ENCODE measurements around the gene HCFC2.
"Not testable (repeated sequence)": the region's sequence is repeated elsewhere in the genome, so short reads cannot be mapped to it uniquely, and the experiment has no call there.

Gene HCFC2

DNA sequence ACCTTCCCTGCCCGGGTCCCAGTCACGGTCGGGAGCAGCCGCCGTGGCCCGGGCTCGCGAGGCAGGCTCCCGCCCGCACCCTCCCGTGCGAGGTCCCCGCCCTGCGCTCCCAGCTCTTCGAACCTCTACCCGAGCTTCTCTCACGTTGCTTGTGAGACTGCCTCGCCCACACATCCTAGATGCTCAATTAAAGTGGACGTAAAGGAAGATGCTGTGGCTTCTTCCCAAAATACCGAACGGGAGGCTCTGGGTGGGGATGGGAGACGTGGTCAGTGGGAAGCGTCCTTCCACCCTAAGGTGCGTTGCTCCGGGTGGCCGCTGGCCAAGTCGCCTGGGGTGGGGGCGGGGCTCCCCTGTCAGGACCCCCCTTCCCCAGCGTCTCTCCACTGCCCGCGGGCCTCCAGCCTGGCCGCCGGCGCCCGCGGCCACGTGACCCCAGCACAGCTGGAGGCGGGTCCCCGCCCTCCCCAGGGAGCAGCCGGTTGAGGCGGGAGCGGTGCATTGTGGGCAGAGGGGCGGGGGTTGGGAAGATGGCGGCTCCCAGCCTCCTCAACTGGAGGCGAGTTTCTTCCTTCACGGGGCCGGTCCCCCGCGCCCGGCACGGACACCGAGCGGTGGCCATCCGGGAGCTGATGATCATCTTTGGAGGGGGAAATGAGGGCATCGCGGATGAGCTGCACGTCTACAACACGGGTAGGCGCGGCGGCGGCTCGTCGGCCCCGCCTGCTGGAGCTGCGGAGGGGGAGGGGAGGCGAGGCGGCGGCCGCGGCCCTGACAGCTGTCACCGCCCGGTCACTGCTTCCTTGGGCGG lies at the start of gene HCFC2:
Gene HCFC2, plus strand, starts transcription at position 501 of the 811 bp plus-strand sequence. Its CDS starts 30 bp downstream, at position 531.
- peak; percentile 85 to 86 for DNase-seq

DNA sequence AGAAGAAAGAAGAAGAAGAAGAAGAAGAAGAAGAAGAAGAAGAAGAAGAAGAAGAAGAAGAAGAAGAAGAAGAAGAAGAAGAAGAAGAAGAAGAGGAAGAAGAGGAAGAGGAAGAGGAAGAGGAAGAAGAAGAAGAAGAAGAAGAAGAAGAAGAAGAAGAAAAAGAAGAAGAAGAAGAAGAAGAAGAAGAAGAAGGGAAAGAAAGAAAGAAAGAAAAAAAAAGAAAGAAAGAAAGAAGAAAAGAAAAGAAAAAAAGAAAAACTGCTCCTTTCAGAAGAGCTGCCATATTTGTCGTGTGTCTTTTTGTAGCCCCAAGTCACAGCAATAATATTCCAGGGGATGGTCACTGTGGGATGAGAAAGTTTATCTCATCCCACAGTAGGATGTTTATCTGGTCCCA lies 42.5 kb upstream of the HCFC2 start:
- not testable (repeated sequence) for DNase-seq

DNA sequence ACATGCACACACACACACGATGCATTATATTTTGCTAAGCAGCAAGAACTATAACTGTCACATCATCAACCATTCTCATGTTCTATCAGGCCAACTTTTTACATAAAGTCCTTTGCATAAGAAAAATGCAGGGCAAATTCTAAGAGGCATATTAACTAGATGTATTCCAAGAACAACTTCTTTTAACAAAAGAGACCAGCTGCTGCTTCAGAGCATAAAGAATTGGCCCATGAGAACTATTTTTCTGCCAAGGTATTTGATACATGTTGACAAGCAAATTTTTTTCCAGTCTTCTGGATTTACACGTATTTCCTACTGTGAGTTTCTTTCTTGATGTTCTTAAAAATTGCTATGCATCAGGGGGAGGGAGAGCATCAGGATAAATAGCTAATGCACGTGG lies 41.5 kb upstream of the HCFC2 start:
- DNase-seq, result no peak

DNA sequence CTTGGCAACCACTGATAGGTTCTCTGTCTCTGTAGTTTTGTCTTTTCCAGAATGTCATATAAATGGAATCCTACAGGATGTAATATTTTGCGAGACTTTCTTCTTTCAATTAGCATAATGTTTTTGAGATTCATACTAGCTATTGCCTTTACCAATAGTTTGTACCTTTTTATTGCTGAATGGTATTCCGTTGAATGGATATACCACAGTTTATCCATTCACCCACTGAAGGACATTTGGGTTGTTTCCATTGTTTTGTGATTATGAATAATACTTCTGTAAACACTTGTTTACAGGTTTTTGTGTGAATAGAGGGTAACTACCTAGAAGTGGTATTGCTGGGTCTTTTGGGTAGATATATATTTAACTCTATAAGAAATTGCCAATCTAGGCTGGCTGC lies 40.6 kb upstream of the HCFC2 start:
- DNase-seq, result no peak

DNA sequence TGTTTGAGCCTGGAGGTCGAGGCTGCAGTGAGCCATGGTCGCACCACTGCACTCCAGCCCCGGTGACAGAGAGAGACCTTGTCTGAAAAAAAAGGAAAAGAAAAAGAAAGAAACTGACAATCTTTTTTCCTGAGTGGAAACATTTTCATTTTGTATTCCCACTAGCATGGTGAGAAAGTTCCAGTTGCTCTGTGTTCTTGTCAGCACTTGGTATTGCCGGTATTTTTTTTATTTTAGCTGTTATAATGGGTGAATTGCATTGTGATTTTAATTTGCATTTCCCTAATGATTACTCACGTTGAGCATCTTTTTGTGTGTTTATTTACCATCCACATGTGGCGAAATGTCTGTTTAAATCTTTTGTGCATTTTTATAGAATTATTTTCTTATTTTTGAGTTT lies 40.0 kb upstream of the HCFC2 start:
- no peak for DNase-seq

DNA sequence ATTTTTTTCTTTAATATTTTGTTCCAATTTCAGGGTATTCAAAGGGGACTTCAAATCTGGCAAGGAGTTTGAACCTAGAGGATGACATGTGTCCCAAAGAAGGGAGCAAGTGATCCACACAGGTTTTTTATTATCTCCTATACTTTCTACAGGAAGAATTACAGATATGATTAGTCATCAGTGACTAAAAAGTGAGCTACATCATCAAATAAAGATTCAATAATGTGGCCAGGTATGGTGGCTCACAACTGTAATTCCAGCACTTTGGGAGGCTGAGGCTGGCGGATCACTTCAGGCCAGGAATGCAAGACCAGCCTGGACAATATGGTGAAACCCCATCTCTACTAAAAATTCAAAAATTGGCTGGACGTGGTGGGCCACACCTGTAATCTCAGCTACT lies 38.6 kb upstream of the HCFC2 start:
- DNase-seq, result no peak

DNA sequence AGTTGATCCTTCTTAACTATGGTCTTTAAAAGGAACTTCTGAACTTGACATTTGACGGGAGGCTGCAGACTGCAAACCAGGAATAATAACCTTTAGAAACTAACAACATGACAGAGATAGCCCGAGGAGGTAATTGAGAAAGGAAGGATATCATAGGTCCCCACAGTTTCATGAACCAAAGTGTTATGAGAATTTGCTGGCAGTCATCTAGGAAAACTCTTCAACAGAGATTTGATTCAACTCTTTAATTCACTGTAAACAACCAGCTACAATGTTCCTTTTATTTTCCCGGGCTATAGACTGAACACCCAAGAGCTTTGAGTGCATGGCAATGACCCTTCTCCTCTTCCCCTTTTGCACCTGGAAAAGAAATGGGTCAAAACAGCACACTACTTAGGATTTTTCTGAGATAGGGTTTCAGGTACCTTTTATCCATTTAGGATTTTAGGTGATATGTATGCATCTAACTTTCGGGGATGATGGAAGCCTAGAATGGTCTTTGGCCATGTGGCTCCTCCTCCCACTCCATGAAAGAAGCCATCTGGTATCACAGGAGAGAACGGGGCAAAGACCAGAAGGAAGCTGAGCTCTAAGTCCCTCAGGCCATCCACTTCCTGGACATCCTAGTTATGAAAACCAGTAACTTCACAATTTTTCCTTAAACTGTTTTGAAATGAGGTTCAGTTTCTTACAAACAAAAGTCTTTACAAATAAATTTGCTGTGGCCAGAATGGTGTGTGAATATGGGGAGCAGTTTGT lies 37.3 kb upstream of the HCFC2 start:
- DNase-seq, result no peak

DNA sequence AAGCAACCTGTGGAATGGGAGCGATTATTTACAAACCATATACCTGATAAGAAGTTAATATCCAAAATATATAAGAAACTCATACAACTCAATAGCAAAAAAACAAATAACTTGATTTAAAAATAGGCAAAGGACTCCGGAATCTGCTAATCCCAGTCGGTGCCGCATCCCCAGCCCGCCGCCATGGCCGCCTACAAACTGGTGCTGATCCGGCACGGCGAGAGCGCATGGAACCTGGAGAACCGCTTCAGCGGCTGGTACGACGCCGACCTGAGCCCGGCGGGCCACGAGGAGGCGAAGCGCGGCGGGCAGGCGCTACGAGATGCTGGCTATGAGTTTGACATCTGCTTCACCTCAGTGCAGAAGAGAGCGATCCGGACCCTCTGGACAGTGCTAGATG lies 33.7 kb upstream of the HCFC2 start:
- DNase-seq, result not testable (repeated sequence)

DNA sequence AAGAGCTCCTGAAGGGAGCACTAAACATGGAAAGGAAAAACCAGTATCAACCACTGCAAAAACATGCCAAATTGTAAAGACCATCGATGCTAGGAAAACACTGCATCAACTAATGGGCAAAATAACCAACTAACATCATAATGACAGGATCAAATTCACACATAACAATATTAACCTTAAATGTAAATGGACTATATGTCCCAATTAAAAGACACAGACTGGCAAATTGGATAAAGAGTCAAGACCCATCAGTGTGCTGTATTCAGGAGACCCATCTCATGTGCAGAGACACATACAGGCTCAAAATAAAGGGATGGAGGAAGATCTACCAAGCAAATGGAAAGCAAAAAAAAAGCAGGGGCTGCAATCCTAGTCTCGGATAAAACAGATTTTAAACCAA lies 28.2 kb upstream of the HCFC2 start:
- DNase-seq, result not testable (repeated sequence)

DNA sequence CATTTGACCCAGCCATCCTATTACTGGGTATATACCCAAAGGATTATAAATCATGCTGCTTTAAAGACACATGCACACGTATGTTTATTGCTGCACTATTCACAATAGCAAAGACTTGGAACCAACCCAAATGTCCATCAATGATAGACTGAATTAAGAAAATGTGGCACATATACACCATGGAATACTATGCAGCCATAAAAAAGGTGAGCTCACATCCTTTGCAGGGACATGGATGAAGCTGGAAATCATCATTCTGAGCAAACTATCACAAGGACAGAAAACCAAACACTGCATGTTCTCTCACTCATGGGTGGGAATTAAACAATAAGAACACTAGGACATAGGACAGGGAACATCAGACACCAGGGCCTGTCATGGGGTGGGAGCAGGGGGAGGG lies 24.6 kb upstream of the HCFC2 start:
- not testable (repeated sequence) for DNase-seq

DNA sequence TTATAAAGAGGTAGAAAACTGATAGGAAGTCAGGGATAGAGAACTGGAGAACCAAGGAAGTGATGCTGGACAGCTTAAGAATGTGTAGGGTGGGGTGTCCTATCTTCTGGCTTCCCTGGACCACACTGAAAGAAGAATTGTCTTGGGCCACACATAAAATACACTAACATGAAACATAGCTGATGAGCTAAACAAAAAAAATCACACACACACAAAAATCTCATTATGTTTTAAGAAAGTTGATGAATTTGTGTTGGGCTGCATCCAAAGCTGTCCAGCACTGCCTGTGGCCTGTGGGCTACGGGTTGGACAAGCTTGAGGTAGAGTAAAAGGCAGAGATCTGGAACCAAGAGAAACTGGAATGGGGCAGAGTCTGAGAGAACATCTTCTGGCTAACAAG lies 21.8 kb upstream of the HCFC2 start:
- no peak for DNase-seq

DNA sequence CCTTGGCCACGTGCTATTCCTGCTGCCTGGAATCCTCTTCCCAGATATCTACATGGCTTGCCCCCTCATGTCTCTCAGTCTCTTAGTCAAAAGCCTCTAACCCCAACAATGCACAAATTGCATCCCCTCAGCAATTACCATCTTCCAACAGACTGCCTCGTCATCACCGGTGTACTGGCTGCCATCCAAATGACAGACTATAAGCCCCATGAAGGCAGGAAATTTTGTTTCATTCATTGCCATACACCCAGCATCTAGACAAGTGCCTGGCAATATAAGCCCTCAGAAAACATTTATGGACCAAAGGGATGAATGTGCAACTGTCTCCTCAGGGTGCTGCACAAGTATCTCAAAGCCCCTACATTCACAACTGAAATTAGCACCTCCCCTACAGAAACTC lies 20.2 kb upstream of the HCFC2 start:
- no peak for DNase-seq

DNA sequence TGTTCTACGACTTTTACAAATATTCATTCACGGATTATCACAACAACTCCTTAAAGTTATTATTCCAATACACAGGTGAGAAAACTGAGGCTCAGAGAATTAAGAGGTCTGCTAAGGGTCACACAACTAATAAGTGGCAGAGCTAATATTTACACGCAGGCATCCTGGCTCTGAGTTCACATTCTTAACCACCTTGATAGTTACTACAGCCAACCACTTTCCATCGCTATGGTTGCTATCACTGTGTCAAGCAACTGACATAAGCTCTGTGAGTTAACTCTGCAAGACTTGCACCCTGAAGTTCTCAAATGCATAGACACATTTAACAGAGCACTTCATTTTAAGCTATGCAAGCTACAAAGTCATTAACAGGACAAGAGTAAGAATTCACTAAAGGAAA lies 18.0 kb upstream of the HCFC2 start:
- no peak for DNase-seq

DNA sequence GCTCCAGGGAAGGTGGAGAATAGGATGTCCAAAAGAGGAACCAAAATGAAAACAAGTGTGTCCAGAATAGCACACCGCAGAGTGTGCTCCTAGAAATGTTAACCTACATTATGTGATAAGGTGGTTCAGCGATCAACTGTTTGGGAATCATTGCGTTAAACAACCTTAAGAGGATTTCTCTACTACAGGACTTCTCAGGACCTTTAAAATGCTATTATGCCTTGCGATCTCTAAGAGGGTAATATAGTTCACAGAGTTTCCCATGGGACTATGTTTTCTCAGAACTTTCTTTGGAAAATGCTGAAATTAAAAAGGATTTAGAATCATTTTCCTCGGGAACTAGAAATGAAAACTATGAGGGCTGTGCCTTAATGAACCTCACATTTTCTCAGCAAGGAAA lies 16.2 kb upstream of the HCFC2 start:
- no peak for DNase-seq

DNA sequence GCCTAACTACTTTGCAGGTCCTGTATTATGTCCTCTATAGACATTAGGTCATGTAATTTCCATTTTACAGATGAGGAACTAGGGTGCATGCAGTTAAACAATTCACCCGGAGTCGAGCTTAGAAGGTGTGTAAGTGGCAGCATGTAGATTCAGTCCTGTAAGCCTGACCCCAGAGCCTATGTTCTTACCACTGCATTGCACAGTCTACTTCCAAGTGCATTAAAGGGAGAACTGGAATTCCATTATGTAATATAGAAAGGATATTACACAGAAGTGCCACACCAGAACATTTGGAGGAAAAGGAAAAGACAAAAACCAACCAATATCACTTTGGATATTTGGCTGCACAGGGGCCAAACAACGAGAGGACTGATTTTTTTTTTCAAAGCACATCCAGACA lies 15.5 kb upstream of the HCFC2 start:
- no peak for DNase-seq

DNA sequence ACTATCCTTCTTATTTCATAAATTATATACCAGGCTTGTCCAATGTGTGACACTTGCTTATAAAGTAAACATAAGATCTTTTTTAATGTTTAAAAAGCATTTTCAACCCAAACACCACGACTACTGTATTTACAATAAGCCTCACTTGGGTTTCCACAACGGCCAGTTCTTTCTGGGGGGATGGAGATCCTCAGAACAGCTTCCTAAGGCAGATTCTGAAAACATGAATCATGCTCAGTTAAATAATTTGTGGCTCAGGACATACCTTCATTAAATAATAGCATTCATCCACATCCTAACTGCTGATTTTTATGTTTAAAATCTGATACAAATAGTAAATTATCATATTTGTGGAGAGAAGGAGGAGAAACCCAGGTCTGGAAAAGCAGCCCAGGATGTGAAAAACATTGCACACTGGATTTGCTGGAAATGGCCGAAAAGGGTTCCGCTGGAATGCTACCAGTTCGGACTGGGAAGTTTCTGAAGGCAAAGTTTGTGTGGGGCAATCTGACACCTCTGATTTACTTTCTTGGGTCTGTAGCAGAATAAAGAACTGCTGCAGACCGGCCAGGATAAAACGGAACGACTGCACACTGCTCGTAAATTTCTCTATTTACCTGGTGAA lies 14.9 kb upstream of the HCFC2 start:
- DNase-seq, result no peak

DNA sequence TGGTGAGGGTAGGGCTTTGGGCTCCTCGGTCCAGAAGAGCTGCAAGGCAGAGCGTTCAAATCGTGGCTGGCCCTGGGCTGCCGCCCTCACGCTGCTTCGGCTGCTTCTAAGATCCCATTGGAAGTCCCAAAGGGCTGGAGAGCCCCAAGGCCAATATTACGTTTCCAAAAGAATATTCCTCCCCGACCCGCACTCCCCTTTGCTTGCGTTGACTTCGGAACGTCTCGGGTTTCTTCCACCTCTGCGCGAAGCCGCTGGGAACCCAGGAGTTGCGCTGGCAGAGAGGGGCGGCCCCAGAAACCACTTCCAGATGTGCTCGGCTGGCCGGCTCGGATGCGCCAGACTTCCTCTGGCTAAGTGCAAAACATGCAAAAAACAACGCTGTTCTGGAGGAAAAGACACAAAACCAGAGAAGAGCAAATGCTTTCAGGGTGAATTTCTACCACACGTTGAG lies 14.4 kb upstream of the HCFC2 start, which contains the start of gene GLT8D2:
Gene GLT8D2, minus strand, starts transcription at position 285 of the 454 bp plus-strand sequence. CDS start 30,539 bp downstream, outside the sequence.
- no peak for DNase-seq

DNA sequence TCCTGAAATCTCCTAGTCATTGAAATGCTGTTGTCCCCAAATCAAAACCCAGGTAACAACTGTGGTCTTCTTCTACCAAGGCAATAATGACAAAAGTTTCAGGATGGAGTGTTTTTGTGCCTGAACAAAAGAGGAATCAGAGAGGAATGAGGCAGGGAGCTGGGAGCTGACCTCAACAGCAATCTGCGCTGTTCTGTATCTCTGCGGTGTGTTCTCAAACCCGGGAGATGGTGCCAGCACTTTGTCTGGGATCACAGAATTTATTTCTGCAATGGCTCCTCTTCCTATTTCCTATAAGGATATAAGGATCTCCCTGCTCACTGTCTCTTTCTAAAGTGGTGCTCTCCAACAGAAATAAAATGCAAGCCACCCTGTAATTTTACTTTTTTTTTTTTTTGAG lies 13.9 kb upstream of the HCFC2 start:
- no peak for DNase-seq

DNA sequence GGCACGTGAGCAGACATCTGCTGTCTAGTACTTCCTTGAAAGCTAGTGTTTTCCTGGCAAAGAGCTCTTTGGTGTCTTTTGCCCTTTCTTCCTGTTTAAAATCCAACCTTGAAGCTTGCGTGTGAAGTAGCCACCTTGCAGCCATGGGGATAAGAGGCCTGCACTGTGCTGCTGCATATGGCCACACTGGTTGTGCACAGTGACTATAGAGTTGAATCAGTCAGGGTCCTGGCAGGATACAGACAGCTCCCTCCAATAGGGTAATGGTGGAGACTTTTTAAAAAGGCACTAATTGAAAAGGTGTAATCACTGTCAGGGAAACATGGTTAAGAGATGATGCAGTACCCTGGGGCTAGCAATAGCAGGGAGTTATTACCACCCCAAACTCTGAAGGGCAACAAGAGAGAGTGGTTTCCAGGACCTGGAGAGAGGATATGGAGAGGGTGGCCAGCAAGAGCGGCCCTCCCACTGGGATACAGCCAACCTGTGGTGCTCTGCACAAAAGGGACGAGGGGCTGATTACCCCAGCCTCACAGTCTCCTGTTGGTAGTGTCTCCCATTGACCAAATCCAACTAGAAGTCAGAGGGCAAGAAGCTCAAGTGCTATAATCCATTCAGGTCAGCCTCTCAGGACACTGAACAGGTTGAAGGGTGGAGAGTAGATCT lies 9.5 kb upstream of the HCFC2 start:
- DNase-seq, result no peak

DNA sequence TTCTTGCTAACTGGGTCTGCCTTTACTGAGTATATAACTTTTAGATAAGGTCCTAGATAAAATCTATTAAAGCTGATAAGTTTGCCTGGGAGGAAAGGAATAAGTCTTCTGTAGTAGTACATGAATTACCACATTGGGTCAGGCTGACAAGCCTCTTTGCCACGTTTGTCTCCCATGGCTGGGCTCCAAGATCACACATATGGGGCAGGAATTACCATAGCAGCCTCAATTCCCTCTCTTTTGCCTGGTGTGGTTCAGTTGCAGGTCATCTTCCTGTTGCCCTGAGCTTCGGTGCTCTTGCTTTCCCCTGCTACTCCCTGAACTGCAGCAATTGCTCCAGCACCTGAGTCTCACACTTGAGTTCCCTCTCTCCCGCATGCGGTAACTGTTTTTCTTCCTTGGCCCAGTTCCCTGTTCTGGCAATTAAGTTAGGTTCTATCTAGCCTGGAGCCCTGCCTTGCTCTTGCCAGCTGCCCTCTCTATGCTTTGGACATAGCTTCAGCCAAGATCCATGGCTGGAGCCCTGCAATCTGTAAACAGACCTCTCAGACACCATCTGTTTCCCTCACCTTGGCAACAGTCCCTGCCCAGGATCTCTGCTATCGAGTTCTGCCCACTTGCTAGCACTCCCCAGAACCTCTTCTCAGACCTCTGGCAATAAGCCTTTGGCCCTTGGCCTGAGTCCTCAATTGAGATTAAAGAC lies 8.5 kb upstream of the HCFC2 start:
- no peak for DNase-seq

DNA sequence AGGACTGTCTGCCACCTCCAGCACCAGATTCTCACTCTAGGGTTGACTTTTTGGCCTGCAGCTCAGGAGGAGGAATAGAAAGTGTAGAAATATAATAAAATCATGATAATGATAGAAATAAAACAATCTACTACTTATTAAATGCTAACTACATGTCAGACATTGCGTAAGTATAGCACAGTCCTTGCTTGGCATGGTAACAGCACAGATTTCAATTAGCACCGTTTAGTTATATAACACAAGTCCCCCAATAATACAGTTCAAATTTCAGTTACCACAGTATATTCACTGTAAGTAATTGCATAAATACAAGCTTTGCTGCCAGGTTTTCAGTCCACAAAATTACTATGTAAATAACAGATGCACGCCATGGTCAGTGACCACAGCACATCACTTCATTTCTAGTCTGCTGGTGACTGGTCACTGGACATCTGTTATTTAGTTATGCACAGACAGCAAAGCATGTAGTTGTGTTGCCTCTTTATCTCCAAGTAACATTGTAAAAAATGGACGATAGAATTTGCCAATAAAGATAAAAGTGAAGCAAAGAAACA lies 7.8 kb upstream of the HCFC2 start:
- no peak for DNase-seq

DNA sequence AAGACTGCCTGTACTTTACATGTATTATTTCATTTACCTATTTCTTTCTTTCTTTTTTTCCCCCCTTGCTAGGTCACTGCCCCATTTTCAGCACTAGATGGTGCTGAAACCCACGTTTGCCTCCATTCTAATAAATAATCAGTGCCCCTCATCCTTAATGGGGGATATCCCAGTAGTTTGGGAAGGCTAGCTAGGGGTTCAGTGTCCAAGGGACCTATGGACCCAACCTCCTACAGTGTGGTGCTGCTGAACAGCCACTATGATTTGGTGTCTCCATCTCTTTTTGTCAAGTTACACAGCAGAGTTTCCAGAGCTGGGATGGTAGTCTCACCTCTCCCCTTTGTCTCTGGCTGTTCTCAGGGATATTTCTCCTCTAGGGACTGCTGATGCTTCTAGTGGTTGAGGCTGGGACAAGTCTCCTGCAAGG lies 6.5 kb upstream of the HCFC2 start:
- no peak for DNase-seq

All from activated CD4-positive, alpha-beta T cell treated with anti-CD3 and anti-CD28 coated beads, Interleukin-2, amount 50 U/mL, for 4 hours (primary cell).